Measurements from ENCODE around the gene CEP41.

GRCh38 chr7:130473876-130474275 is 33.1 kb upstream of the CEP41 start:
- no peak for TF ChIP-seq GATA3 (IDR thresholded peaks at IDR 0.05; ENCODE audit: low read depth, low read length)
- TF ChIP-seq GATA2 (IDR thresholded peaks at IDR 0.05; ENCODE audit: low read depth, low read length): no peak
